Left renal pelvis (tissue), 4 donors: ENCODE results near the gene AGPAT3. TPM values are rescaled to one million over a fixed set of nuclear protein-coding genes. Genes with fewer than 3 reads are reported as not detected.
"Not testable (repeated sequence)": the region's sequence is repeated elsewhere in the genome, so short reads cannot be mapped to it uniquely, and the experiment has no call there.

Experiments used
- DNase-seq, 4 donors: peaks; one replicate each; pipeline ENCODE4 v3.0.0-alpha.2; 2013; ENCODE audit warnings: low read depth in 4 of 4, low spot score in 3 of 4
- polyA plus RNA-seq, 4 donors: library from polyadenylated mRNA; unstranded; fragments of 120-200 nt; gene quantifications; one replicate each; pipeline ENCODE4 v1.2.1, GENCODE V29; 2013; ENCODE audit not compliant: insufficient read length in 4 of 4

The AGPAT3 gene, protein sequence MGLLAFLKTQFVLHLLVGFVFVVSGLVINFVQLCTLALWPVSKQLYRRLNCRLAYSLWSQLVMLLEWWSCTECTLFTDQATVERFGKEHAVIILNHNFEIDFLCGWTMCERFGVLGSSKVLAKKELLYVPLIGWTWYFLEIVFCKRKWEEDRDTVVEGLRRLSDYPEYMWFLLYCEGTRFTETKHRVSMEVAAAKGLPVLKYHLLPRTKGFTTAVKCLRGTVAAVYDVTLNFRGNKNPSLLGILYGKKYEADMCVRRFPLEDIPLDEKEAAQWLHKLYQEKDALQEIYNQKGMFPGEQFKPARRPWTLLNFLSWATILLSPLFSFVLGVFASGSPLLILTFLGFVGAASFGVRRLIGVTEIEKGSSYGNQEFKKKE
- polyA plus RNA-seq: 10 to 100 TPM; 24.3 to 69.1 (median 51.0) TPM

DNA sequence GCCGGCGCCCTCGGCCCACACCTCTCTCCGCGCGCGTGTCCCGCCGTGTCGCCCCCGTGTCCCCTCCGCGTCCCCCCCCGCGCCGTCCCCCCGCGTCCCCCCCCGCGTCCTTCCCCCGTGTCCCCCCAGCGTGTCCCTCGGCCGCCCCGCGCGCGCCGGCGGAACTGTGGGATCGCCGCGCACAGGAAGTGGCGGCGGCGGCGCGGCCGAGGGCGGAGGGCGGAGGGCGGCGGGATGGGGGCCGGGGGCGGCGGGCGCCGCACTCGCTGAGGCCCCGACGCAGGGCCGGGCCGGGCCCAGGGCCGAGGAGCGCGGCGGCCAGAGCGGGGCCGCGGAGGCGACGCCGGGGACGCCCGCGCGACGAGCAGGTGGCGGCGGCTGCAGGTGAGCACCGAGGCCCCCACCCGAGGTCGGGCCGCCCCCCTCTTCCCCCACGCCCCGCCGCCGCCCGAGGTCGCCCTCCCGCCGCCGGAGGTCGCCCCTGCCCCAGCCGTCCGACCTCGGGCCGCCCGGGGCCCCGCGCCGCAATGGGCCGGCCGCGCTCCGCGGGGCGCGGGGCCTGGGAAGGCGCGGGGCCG lies at the start of gene AGPAT3:
Gene AGPAT3 (plus strand): TSS at position 262 of the 578 bp plus-strand sequence. CDS start 94,459 bp downstream, outside the sequence.
- no peak for DNase-seq

DNA sequence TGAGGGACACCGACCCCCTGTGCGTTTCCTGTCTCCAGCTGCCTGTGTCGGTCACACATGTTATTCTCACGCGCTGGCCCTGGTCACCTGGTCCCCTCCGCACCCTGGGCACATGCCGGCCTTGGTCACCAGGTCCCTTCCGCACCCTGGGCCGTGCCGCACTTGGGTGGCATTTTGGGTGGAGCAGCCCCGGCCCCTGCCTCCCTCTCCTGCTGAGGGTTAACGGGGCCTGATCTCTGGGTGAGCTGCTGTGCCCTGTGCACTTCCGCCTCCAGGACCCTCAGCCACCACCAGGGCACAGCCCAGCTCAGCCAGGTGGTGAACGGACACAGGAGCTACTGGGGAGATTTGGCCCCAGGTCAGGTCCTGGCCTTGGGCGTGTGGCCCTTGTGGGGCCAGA lies 49.0 kb upstream of the AGPAT3 start:
- DNase-seq: no peak

DNA sequence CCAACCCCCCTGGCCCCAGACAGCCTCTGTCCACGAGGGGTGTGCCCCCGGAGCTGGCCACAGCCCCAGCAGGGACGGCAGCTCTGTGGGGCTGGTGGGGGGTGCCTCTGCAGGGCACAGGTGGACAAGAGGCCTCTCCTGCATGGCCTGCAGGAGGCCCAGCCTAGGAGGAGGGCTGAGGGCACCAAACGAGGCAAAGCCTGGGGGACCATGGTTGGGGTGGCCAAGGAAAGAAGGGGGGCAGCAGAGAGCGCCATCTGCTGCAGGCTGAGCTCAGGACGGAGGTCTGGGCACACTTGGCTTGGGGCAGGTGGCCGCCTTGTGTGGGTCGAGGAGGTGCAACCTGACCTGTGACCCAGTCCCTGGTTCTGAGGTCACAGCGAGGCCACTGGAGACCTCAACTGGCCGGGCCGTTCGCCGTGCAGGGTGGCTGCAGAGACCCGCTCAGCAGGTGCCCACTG lies 48.4 kb upstream of the AGPAT3 start:
- no peak for DNase-seq

DNA sequence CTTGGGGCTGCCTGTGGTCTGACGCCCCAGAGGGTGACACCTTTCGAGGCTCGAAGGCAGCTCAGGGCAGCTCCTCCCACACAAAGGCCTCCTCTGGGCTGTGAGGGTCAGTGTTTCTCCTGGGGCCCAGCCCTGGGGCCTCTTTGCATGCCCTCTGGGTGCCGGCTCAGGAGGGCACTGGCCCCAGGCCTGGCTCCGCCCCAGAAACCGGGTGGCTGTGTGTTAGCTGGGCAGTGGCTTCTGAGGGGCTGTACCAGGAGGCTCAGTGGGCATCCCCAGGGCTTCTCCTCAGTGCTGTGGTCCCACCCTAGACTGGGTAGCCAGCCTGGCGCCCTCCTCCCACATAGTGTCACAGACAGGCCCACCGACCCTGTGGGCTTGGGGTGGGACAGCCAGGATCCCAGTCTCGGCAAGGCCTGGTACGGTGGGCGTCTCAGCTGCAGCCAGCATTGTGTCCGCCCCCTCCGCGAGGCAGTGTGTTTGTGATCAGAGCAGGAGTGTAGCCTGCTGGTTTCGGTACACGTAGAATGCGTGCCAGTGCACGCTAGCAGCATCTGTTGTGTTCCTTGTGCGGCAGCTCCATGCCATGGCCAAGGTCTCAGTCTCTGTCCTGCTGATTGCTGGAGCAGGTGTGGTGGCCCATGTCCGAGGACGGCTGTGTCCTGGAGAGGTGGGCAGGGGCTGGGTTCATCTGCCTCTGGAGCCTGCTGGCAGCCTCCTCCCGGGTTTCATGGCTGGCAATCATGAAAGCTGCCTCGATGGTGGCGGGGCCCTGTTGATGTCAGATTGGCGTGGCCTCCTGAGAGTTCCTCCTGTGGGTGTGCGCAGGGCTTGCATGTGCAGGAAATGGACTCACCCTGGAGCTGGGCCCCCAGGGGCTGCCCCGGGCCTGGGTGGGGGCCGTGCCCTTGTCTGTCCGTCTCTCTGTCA lies 47.6 kb upstream of the AGPAT3 start:
- DNase-seq: no peak

DNA sequence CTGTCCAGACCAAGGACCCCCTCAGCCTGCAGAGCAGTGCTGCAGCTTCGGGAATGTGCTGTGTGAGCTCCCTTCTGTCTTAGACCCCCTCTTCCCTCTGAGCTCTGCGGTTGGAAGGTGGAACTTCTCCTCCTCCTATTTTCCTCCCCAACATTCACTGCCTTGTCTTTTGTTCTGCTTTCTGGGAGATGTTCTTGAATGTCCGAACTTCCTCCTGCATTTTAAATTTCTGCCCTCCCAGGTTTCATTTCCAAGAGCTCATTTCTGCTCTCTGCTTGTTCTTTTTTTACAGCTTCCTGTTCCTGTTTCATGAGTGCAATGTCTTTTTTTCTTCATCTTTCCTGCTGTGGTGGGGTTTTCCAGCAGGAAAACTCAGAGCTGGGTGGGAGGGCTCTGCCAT lies 46.3 kb upstream of the AGPAT3 start:
- DNase-seq: no peak

DNA sequence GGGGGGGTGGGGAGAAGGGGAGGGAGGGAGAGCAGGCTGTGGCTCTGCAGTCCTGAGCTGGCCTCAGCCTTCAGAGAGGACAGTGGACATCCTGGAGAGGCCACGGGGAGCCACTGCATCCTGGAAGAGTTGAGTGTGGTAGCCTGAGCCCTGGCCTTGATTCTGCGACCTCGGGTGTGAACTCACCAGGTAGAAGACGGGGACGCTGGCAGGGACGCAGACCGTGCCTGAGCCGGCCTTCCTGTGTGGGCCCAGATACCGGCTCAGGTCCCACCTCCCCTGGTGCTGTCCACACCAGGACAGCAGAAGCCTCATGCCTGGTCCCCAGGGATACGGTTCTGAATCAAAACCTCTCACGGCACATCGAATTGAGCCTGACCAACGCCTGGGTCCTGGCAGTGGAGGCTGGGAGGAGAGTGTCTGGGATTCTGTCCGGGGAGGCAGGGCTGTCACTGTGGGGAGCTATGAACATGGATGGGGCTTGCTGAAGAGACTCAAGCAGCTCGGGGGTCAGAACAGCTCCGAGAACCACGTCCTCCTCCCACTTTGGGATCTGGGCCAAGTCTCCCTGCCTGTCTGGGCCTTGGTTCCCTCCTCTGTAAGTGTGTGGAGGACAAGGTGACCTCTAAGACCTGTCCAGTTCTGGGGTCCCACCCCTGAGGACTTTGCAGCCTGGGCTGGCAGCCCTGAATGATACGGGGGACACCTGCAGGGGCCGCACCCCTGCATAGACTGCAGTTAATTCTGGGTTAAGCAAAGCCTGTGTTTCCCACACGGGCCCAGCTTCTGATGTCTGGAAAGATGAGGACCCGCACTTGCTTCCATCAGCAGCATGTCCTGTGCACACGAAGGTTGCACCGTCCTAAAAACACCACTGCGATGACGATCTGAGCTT lies 45.3 kb upstream of the AGPAT3 start:
- no peak for DNase-seq

DNA sequence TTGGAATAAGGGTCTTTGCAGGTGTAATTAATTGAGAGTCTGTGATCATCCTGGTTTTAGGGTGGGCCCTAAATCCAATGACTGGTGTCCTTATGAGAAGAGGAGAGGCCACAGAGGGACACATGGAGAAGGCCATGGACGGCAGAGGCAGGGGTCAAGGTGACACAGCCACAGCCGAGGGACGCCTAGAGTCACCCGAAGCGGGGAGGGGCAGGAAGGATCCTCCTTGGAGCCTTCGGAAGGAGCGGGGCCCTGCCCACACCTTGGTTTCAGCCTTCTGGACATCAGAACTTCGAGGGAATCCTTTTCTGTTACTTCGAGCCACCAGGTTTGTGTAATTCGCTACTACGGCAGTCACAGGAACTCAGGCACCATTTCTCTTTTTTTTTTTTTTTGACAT lies 44.6 kb upstream of the AGPAT3 start:
- DNase-seq: no peak

DNA sequence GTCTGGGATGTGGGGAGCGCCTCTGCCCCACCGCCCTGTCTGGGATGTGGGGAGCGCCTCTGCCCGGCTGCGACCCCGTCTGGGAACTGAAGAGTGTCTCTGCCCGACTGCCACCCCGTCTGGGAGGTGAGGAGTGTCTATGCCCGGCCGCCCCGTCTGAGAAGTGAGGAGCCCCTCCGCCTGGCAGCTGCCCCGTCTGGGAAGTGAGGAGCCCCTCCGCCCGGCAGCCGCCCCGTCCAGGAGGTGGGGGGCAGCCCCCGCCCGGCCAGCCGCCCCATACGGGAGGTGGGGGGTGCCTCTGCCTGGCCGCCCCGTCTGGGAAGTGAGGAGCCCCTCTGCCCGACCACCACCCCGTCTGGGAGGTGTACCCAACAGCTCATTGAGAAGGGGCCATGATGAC lies 42.9 kb upstream of the AGPAT3 start:
- DNase-seq: not testable (repeated sequence)

DNA sequence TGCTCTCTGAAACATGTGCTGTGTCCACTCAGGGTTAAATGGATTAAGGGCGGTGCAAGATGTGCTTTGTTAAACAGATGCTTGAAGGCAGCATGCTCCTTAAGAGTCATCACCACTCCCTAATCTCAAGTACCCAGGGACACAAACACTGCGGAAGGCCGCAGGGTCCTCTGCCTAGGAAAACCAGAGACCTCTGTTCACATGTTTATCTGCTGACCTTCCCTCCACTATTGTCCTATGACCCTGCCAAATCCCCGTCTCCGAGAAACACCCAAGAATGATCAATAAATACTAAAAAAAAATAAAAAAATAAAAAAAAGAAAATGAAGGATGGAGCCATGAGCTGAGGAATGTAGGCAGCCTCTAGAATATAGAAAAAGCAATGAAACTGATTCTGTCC lies 42.3 kb upstream of the AGPAT3 start:
- DNase-seq: not testable (repeated sequence)

DNA sequence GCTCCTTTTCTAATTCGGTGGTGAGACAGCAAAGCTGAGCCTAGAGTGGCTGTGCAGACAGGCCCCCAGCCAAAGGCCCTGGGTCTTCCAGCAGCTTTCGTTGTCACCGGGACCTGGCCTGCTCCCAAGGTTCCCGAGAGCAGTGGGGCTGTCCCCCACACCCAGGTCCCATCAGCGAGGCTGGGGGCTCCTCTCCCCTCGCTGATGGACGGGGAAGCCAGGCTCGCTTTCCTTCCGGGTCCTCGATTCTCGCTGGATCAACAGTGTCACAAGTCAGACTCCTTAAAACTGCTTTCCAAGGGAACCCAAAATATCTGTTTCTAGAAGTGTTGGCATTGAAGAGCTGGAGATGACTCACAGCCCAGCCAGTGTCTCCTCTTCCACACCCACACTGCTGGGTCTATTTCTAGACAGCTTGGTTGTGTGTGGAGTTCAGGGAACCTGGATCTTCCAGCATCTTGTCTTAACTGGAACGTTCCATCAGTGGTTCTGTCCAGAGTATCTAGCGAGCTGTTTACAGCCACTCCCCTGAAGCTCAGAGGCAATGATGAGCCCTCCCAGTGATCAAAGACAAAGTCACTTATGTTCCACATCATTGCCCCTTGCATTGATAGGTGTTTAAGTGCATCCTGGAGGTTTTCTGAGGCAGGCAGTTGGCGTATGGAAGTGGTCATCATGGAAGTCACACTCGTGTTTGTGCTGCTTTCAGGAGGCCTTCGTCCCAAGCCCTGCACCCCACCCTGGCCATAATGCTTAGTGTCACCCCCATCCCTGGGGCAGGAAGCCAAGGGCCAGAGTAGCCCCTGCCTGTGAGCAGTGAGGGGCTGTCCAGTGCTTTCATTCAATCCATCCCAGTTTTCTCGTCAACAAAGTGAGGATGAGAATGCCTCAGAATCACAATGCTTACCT lies 40.4 kb upstream of the AGPAT3 start:
- DNase-seq: no peak

DNA sequence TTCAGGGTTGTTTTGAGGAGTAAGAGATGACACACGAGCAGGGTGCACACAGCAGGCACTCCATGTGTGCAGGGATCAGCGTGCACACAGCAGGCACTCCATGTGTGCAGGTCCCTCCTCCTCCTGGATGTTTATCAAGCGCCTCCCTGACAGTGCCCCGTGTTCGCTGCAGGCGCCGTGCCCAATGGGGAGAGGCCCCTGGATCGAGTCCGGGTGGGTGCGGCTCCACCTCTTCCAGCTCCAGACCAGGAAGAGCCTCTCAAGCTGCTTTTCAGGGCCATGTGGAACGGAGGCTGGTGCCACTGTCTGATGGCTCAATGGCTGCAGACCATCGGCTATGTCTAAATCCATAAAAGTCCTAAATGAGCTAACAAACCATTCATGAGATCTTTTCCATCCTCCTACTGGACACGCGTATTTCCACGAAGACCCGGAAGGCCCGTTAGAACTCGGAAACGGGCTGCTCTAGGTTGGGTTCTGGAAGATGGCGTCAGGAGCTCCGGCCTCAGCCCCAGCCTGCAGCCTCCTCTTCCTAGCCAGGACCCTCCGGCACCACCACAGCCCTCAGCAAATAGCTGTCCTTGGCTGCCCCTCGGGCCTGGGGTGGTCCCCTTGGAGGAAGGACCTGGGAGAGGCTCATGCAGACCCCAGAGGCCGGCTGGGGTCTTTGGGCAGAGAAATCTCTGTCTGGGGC lies 39.6 kb upstream of the AGPAT3 start:
- DNase-seq: no peak

DNA sequence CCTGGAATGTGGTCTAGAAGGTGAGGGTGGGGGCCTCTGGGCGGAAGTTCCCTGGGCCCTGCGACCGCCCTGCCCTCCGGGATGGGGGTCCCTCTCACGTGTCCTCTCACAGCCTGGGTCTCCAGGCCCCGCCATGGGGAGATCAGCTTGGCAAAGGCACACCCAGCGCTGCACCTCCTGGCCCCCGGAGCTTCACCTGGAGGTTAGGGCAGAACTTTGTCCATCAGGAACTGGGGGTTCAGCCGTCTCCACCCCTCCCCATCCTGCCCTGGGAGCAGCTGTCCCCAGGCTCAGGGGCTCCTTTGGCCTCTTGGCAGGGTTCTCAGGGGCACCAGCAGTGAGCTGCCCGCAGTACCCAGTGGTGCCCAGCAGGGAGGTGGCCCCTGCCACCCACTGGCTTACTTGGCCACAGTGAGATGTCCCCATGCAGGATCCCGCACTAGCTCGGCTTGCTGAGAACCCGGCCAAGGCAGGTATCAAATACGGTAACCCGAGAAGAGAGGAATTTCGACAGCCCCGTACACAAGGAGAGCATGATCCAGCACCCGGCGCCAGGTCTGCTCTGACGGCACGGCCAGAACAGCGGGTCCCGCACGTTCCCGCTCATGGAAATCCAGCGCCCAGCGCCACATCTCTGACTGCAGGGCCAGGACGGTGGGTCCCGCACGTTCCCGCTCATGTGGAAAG lies 38.9 kb upstream of the AGPAT3 start:
- peak in 1 of 4 donors; percentile 41 for DNase-seq

DNA sequence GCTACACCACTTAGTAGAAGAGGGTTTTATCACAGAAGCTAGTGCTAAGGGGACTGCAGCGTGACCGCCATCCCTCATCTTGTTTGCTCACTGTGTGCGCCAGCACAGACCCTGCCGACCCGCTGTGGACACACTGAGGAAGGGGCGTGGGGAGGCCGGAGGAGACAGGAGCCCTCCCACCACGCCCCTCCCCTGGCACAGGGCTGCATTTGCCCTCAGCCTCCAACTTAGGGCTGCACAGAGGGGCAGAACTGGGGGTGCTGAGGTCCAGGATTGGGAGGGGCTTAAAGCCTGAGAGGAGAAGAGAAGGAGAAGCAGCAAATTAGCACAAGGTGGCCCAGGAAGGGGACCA lies 38.4 kb upstream of the AGPAT3 start:
- DNase-seq: no peak

DNA sequence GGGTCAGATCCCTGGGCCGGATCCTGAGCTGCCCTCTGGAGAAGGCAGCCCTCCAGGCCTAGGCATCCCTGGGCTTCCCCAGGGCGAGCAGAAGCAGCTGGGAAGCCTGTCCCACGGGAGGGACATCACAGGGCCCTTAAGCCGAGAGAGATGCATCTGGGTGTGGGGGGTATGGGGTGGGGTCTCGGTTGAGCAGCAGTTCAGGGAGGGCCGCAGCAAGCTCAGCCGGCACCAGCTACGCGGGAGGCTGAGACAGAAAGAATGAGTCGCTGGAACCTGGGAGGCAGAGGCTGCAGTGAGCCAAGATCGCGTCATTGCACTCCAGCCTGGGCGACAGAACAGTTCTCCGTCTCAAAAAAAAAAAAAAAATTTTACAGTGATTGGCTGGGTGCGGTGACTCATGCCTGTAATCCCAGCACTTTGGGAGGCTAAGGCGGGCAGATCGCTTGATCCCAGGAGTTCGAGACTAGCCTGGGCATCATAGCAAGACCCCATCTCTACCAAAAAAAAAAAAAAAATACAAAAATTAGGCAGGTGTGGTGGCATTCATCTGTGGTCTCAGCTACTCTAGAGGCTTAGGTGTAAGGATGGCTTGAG lies 37.9 kb upstream of the AGPAT3 start:
- no peak for DNase-seq

DNA sequence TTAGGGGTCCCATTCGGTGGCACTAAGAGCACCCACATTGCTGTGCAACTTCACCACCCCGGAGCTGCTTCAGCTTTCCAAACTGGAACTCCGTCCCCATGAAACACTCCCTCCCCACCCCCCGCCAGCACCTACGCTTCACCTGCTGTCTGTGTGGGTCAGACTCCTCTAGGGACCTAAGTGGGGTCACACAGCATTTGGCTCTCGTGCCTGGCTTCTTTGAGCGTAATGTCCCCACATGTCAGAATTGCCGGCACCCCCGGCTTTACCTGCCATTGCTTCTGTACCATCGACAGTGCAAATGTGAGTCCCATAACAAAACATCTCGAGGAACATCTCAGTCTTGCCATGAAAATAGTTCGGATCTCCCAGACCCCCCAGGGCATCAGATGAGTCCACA lies 35.9 kb upstream of the AGPAT3 start:
- no peak for DNase-seq

DNA sequence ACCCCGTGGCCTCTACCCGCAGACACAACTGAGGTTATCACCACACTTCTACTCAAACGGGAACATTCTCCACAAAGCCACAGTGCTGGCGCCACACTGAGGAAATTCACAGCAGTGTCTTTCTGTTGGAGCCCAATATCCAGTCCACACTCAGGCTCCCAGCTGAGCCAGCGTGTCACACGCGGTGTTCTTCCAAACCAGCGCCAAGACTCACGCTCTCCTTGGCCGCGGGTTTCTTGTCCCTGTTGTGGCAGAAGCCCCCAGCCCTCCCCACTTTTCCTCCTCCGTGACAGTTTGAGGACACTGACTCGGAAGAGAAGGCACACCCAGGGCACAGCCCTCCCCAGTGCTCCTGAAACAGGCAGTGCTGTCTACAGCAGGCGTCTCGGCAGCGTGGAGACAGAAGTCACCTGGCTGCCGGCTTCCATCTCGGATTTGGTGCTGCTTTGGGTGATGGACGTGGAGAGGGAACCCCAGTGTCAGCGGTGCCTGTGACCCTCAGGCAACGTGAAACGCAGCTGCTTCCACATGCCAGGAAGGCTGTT lies 35.4 kb upstream of the AGPAT3 start:
- DNase-seq: no peak

DNA sequence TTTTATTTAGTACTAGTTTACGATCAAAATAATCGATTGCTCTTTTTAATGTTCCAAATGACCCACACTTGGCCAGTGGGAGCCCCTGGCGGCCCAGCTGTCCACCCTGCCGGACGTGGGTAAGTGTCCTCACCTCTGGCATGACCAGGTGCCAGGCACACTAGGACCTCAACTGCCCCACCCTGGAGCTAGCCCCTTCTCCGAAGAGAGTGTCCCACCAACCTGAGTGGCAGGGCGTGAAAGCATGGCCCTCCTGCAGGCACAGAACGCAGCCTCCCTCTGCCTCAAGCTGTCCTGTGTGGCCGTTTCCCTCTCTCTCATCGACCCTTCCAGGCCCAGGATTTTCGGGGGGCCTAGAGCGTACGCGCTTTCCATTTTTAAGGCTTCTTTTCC lies 32.9 kb upstream of the AGPAT3 start:
- DNase-seq: no peak
